GM06990 (cell line): ENCODE data around the gene IFNG.

Source experiments
- DNase-seq: peaks from one replicate; pipeline ENCODE4 v3.0.0-alpha.2; 2011; ENCODE audit not compliant: insufficient read length; ENCODE audit errors: extremely low read depth
- H3K27me3 ChIP-seq: replicated peaks from 2 replicates; pipeline ENCODE4 v1.6.0; 2011; ENCODE audit warnings: low read length; ENCODE audit not compliant: control insufficient read depth, insufficient read depth
- H3K36me3 ChIP-seq: 2 replicates; pipeline ENCODE4 v1.5.1; 2011; ENCODE audit warnings: low read length; ENCODE audit not compliant: control insufficient read depth, insufficient read depth
- H3K4me3 ChIP-seq: replicated peaks from 2 replicates; pipeline ENCODE4 v1.5.1; 2011; ENCODE audit warnings: low read depth, mild to moderate bottlenecking, control low read depth, low read length
- TF ChIP-seq, protein P1 (sequence below): IDR thresholded peaks from 2 replicates; pipeline ENCODE4 v1.5.1; 2011; ENCODE audit warnings: low read length, control low read depth, mild to moderate bottlenecking, inconsistent platforms; ENCODE audit not compliant: insufficient read depth, poor library complexity, severe bottlenecking

IFNG gene

DNA sequence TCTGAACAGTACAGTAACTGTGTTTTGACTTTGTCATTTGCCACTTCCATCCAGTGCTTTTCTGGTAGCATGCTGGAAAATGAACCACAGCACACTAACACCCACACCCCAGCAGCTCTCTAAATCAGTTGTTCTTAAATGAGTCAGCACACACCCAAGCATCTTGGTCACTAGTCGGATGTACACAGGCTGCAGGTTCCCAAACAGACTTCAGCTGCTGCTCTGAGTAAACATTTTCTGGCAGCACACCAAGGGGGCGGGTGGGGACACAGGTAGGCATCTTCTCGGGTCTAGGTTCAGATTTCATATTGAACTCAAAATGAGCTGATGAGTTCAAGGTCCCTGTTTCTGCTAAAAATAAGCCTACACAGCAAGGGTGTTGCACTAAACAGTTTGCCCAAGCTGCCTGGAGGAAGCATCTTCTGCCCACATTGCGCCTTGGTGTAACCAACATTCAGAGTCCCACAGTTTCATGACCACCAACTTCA, 39.8 kb downstream of the IFNG start:
- peak; percentile 41 for DNase-seq
- H3K36me3 ChIP-seq, result no peaks in the 10 kb centered on the region
- H3K4me3 ChIP-seq, result no peak overlapping the region
- TF ChIP-seq, protein P1, sequence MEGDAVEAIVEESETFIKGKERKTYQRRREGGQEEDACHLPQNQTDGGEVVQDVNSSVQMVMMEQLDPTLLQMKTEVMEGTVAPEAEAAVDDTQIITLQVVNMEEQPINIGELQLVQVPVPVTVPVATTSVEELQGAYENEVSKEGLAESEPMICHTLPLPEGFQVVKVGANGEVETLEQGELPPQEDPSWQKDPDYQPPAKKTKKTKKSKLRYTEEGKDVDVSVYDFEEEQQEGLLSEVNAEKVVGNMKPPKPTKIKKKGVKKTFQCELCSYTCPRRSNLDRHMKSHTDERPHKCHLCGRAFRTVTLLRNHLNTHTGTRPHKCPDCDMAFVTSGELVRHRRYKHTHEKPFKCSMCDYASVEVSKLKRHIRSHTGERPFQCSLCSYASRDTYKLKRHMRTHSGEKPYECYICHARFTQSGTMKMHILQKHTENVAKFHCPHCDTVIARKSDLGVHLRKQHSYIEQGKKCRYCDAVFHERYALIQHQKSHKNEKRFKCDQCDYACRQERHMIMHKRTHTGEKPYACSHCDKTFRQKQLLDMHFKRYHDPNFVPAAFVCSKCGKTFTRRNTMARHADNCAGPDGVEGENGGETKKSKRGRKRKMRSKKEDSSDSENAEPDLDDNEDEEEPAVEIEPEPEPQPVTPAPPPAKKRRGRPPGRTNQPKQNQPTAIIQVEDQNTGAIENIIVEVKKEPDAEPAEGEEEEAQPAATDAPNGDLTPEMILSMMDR, result no peak
- H3K27me3 ChIP-seq, result no peaks in the 10 kb centered on the region

DNA sequence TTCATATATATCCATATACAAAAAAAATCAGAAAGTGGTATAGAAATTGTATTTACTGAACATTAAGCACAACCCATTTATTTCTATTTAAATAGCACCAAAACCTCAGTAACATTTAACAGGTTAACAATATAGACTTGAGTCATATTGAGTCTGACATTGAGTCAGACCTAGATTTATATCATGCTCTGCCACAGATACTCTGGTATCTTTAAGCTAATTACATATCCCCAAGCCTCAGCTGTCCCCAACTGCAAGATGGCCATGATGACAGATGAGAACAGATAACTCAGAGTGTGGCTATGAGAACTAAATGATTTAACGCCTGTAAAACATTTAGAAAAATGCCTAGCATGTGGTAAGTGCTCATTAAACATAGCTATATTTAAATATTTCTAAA, 40.3 kb downstream of the IFNG start:
- no peak for DNase-seq

DNA sequence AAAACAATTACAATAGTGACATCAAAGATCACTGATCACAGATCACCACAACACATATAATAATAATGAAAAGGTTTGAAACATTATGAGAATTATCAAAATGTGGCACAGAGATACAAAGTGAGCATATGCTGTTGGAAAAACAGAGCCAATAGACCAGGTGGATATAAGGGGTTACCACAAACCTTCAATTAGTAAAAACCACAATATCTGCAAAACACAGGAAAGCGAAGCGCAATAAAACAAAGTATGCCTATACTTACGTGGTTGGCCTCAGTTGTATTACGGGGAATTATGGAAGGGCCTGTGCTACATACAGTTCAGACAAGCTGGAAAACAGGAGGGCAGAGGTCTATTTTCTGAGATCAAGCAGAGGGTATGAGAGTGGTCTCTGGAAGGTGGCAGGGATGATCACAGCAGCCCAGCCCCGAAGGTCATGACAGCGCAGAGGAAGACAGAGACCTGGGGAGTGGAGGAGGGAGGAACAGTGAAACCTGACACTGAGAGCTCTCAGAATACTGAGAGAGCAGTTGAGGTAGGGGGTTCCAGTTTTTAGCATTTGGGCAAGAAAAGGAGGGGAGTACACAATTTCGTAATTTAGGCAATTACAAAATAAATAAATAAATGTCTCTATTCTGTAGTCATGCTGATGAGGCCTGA, 41.3 kb downstream of the IFNG start:
- no peaks in the 10 kb centered on the region for H3K36me3 ChIP-seq

More for the DNA sequence above, 40.3 kb downstream of the IFNG start:
- TF ChIP-seq, protein P1, result no peak
- Histone ChIP-seq H3K27me3 (no peaks in the 10 kb centered on the region), H3K36me3 (no peaks in the 10 kb centered on the region), H3K4me3 (no peak overlapping the region)

DNA sequence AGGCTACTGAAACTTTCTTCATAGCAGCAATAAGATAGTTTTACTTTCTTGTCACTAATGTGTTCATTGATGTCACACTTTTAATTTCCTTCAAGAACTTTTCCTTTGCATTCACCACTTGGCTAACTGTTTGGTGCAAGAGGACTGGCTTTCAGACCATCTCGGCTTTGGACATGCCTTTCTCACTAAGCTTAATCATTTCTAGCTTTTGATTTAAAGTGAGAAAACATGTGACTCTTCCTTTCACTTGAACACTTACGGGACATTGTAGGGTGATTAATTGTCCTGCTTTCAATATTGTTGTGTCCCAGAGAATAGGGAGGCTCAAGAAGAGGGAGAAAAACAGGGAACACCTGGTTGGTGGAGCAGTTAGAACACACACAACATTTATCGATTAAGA, 41.9 kb downstream of the IFNG start:
- TF ChIP-seq, protein P1, result no peak
- H3K4me3 ChIP-seq, result no peak overlapping the region
- DNase-seq, result no peak
- H3K27me3 ChIP-seq, result no peaks in the 10 kb centered on the region
- no peaks in the 10 kb centered on the region for H3K36me3 ChIP-seq

More for the DNA sequence above, 41.3 kb downstream of the IFNG start:
- TF ChIP-seq, protein P1, result no peak
- Histone ChIP-seq H3K27me3 (no peaks in the 10 kb centered on the region), H3K4me3 (no peak overlapping the region)
- DNase-seq, result no peak

DNA sequence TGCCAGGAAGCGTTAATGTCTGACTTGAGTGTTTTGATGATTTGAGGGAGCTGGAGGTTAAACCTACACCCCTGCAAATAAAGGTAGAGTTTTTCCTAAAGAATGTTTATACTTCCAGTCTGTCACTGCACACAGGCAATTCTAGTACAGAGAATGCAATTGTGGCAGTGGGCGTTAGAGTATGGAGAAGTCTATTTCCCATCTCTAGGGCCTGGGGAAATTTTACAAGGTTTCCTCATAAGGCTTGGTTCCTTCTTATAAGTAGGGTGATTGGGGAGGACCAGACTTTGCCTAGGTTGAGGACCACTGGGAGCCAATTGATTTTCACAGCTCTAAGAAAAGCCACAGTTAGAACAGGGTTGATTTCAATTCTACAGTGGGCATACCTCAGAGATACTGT, 44.3 kb downstream of the IFNG start:
- no peak overlapping the region for H3K4me3 ChIP-seq
- H3K27me3 ChIP-seq, result no peaks in the 10 kb centered on the region
- DNase-seq, result no peak
- H3K36me3 ChIP-seq, result no peaks in the 10 kb centered on the region
- TF ChIP-seq, protein P1, result no peak

DNA sequence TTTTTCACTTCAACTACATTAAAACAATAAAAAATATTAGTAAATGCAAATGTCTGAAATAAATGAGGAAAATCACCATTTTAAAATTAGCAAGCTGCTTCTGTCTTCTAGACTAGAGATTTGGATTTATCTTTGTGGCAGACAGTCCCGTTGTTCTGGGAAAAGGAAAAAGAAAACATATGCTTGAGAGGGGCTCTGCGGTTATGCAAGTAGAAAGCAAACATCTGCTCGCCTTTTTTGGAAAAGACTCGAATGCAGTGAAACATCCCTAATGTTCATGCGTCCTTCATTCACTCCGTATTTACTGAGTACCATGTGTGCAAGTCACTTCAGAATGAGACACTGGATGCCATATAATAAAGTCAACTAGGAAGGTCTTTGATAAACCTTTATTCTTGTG, 44.9 kb downstream of the IFNG start:
- H3K4me3 ChIP-seq, result no peak overlapping the region
- no peaks in the 10 kb centered on the region for H3K27me3 ChIP-seq
- no peak for DNase-seq

More for the DNA sequence above, 44.9 kb downstream of the IFNG start:
- H3K36me3 ChIP-seq, result no peaks in the 10 kb centered on the region
- TF ChIP-seq, protein P1, result no peak
